ENCODE measurements around the gene LRP1B.

LRP1B gene

GRCh38 chr2:140947236-140947635, 1183.6 kb downstream of the LRP1B start:
- FAIRE-seq (no peak), DNase-seq (ENCODE audit: low spot score) (no peak)

- no peak for FAIRE-seq
Observed at GRCh38 chr2:140943867-140944266, 1186.9 kb downstream of the LRP1B start.

GRCh38 chr2:140942284-140942683, 1188.5 kb downstream of the LRP1B start:
- no peak for FAIRE-seq
- no peak for DNase-seq (ENCODE audit: low spot score)

More at GRCh38 chr2:140943867-140944266, 1186.9 kb downstream of the LRP1B start:
- no peak for DNase-seq (ENCODE audit: low spot score)

- FAIRE-seq (no peak), DNase-seq (ENCODE audit: low spot score) (no peak)
Observed at GRCh38 chr2:140929849-140930248, 1201.0 kb downstream of the LRP1B start.

GRCh38 chr2:140918426-140918825, 1212.4 kb downstream of the LRP1B start:
- no peak for FAIRE-seq
- no peak for DNase-seq (ENCODE audit: low spot score)

- FAIRE-seq (no peak), DNase-seq (ENCODE audit: low spot score) (no peak)
Observed at GRCh38 chr2:140916410-140916809, 1214.4 kb downstream of the LRP1B start.

- FAIRE-seq (no peak), DNase-seq (ENCODE audit: low spot score) (no peak)
Observed at GRCh38 chr2:140910683-140911082, 1220.1 kb downstream of the LRP1B start.

GRCh38 chr2:140905083-140905781, 1225.6 kb downstream of the LRP1B start:
- FAIRE-seq = no peak
- no peak for DNase-seq (ENCODE audit: low spot score)

- FAIRE-seq = no peak
- DNase-seq (ENCODE audit: low spot score) = no peak
Observed at GRCh38 chr2:140895378-140895777, 1235.4 kb downstream of the LRP1B start.

GRCh38 chr2:140893685-140894084, 1237.1 kb downstream of the LRP1B start:
- DNase-seq (ENCODE audit: low spot score) (peak; percentile 65), FAIRE-seq (no peak)

GRCh38 chr2:140892911-140893637, 1237.7 kb downstream of the LRP1B start:
- FAIRE-seq = no peak
- no peak for DNase-seq (ENCODE audit: low spot score)

- DNase-seq (ENCODE audit: low spot score) (no peak), FAIRE-seq (no peak)
Observed at GRCh38 chr2:140892436-140892835, 1238.4 kb downstream of the LRP1B start.

- DNase-seq (ENCODE audit: low spot score) (no peak), FAIRE-seq (no peak)
Observed at GRCh38 chr2:140891614-140892212, 1239.1 kb downstream of the LRP1B start.

GRCh38 chr2:140882671-140883620, 1247.9 kb downstream of the LRP1B start:
- FAIRE-seq = no peak
- DNase-seq (ENCODE audit: low spot score) = no peak

- FAIRE-seq = no peak
- DNase-seq (ENCODE audit: low spot score) = no peak
Observed at GRCh38 chr2:140880573-140880972, 1250.2 kb downstream of the LRP1B start.

- DNase-seq (ENCODE audit: low spot score) = no peak
- FAIRE-seq = no peak
Observed at GRCh38 chr2:140876015-140876414, 1254.8 kb downstream of the LRP1B start.

- FAIRE-seq (no peak), DNase-seq (ENCODE audit: low spot score) (no peak)
Observed at GRCh38 chr2:140873915-140874531, 1256.8 kb downstream of the LRP1B start.

- DNase-seq (ENCODE audit: low spot score) (no peak), FAIRE-seq (no peak)
Observed at GRCh38 chr2:140869925-140870324, 1260.9 kb downstream of the LRP1B start.

- no peak for FAIRE-seq
Observed at GRCh38 chr2:140869107-140869506, 1261.7 kb downstream of the LRP1B start.

GRCh38 chr2:140865837-140866236, 1265.0 kb downstream of the LRP1B start:
- FAIRE-seq (no peak), DNase-seq (ENCODE audit: low spot score) (no peak)

More at GRCh38 chr2:140869107-140869506, 1261.7 kb downstream of the LRP1B start:
- no peak for DNase-seq (ENCODE audit: low spot score)

GRCh38 chr2:140863713-140864112, 1267.1 kb downstream of the LRP1B start:
- FAIRE-seq (peak; percentile 55), DNase-seq (ENCODE audit: low spot score) (peak; percentile 33)
